ENCODE measurements around the gene ERFL. TPM values are rescaled to one million over a fixed set of nuclear protein-coding genes. Genes with fewer than 3 reads are reported as not detected.

The ERFL gene
- total and polyA plus RNA-seq, 2 of the 8 experiments (the other 6 are each of a cell fraction or from before 2014, with no cell fraction given), result 0.12 TPM; not detected in 1

- Histone ChIP-seq H3K4me3 (ENCODE audit: extremely low read depth in 1 of 4, insufficient read depth in 2 of 4, low read depth in 3 of 4, low read length in 4 of 4) (no peak overlapping the region), H3K4me2 (ENCODE audit: insufficient read depth in 1 of 2, low read depth in 2 of 2, low read length in 2 of 2) (no peak overlapping the region), H3K9ac (replicated peaks in 1 of 4; ENCODE audit: extremely low read depth in 1 of 4, low read depth in 3 of 4, low read length in 3 of 4) (no peak overlapping the region), H2AFZ (ENCODE audit: low read length) (no peak overlapping the region), H4K20me1 (replicated peaks in 1 of 2; ENCODE audit: control insufficient read depth in 1 of 2, insufficient read depth in 2 of 2, low read length in 2 of 2) (no peaks in the 10 kb centered on the region), H3K4ac (replicated peaks; ENCODE audit: insufficient read length, low read depth, low read length) (no peak overlapping the region), H2BK120ac (replicated peaks; ENCODE audit: low read depth, low read length) (no peak overlapping the region), H3K14ac (ENCODE audit: insufficient read length) (no peak overlapping the region), H3K18ac (ENCODE audit: extremely low read depth, low read length) (no peak overlapping the region), H4K91ac (replicated peaks; ENCODE audit: insufficient read length, low read length) (no peak overlapping the region), H4K5ac (ENCODE audit: insufficient read length, low read depth, low read length) (no peak overlapping the region), H2BK12ac (ENCODE audit: low read depth, low read length) (no peak overlapping the region), H3K79me2 (ENCODE audit: control insufficient read depth in 1 of 2, insufficient read depth in 2 of 2, low read length in 2 of 2) (peaks cover 0 to 2% of the 10 kb centered on the region in 2 experiments; a peak in 1 of 4 replicates), H3K23me2 (ENCODE audit: low read depth, low read length) (peaks cover 16% of the 10 kb centered on the region; the same call in 1 of the 2 replicates), H3K27ac (ENCODE audit: low read depth, low read length) (no peak overlapping the region), H4K8ac (ENCODE audit: extremely low read depth, insufficient read depth, low read length) (no peak overlapping the region; the same call in 1 of the 2 replicates), H3K27me3 (replicated peaks in 1 of 4; ENCODE audit: control insufficient read depth in 3 of 4, extremely low read depth in 1 of 4, insufficient read depth in 3 of 4, low read length in 3 of 4) (peaks cover 1 to 19% (median 17%) of the 10 kb centered on the region in 4 experiments; a peak in 6 of 7 replicates), H3K79me1 (ENCODE audit: low read depth, low read length) (no peaks in the 10 kb centered on the region), H3K9me3 (ENCODE audit: insufficient read depth in 2 of 2, low read depth in 1 of 2, low read length in 1 of 2) (no peaks in the 10 kb centered on the region), H2BK5ac (ENCODE audit: low read depth, low read length) (no peak overlapping the region), H3K4me1 (replicated peaks in 1 of 4; ENCODE audit: control insufficient read depth in 3 of 4, insufficient read depth in 4 of 4, low read length in 3 of 4) (peaks cover 0 to 5% (median 2%) of the 10 kb centered on the region in 4 experiments; a peak in 5 of 7 replicates), H3K23ac (ENCODE audit: insufficient read length) (no peak overlapping the region), H3K56ac (replicated peaks; ENCODE audit: insufficient read length, low read depth, low read length) (no peak overlapping the region), H3K36me3 (ENCODE audit: control insufficient read depth in 2 of 4, insufficient read depth in 4 of 4, low read length in 3 of 4) (no peaks in the 10 kb centered on the region), H2AK5ac (ENCODE audit: low read depth, low read length) (no peak overlapping the region), H2BK15ac (ENCODE audit: low read length) (no peak overlapping the region), H2BK20ac (ENCODE audit: low read length) (no peak overlapping the region)
- ChIA-PET POLR2A (ENCODE audit: partially characterized antibody) (interaction anchor here (0.7 to 13.9 kb wide), 3 partner anchors 11 to 442 kb away, joined by 5 to 298 read pairs (median 7); partner anchors contain the start of gene RPS19), CTCF (ENCODE audit: partially characterized antibody) (interaction anchor here (0.7 to 1.0 kb wide), 2 partner anchors 54 to 509 kb away, joined by 3 read pairs; no protein-coding TSS in a partner anchor)
- FAIRE-seq, result no peak
- WGBS, 2 experiments (ENCODE audit: extremely low coverage in 1 of 2, insufficient coverage in 1 of 2, insufficient read length in 1 of 2, insufficient replicate concordance in 2 of 2, low coverage in 1 of 2, low lambda C conversion rate in 2 of 2, missing lambda C conversion rate in 1 of 2), result 86% methylated on average over 7 of the region's 7 CpGs; no CpG with 5 or more reads in 1 of the 2 experiments
- TF ChIP-seq RFX5 (IDR thresholded peaks at IDR 0.05; ENCODE audit: borderline replicate concordance, low read depth, low read length) (no peak), POLR2AphosphoS5 (IDR thresholded peaks at IDR 0.05; ENCODE audit: low read depth, low read length) (no peak), CHD1 (IDR thresholded peaks at IDR 0.05; ENCODE audit: low read depth, low read length) (no peak), CEBPB (IDR thresholded peaks at IDR 0.05; ENCODE audit: low read depth, low read length) (no peak), EGR1 (IDR thresholded peaks at IDR 0.05; ENCODE audit: borderline replicate concordance, low read depth, low read length) (no peak), ZNF274 (IDR thresholded peaks at IDR 0.05; ENCODE audit: borderline replicate concordance, extremely low read depth, low read length) (no peak), BACH1 (IDR thresholded peaks at IDR 0.05; ENCODE audit: low read length) (no peak)
- no peak for DNase-seq (ENCODE audit: low read depth in 1 of 2, low spot score in 2 of 2)
These were observed 48.5 kb downstream of the ERFL start for GRCh38 chr19:41879670-41880328.

Measured in H1 (cell line).